PFSK-1 (cell line): Measurements from ENCODE around the gene MAST4.

Source experiments
- FOXP2 ChIP-seq: optimal IDR thresholded peaks from 2 replicates; pipeline ENCODE3; 2011; ENCODE audit warnings: borderline replicate concordance, control low read depth, inconsistent platforms; ENCODE audit not compliant: insufficient read depth; ENCODE audit errors: extremely low read length, extremely low read depth
- POLR2AphosphoS5 ChIP-seq: IDR thresholded peaks from 2 replicates; pipeline ENCODE4 v1.6.1; 2012; ENCODE audit warnings: low read depth, mild to moderate bottlenecking, control low read depth, low read length, moderate library complexity
- REST ChIP-seq, 2 experiments: IDR thresholded peaks; 2 replicates each; pipeline versions ENCODE4 v1.6.1 to v1.8.0; 2011 to 2012; ENCODE audit warnings: low read depth in 2 of 2, low read length in 2 of 2, control low read depth in 1 of 2, inconsistent platforms in 1 of 2, mild to moderate bottlenecking in 1 of 2, moderate library complexity in 1 of 2; ENCODE audit not compliant: insufficient read depth in 1 of 2
- SIN3A ChIP-seq: IDR thresholded peaks from 2 replicates; pipeline ENCODE4 v1.6.1; 2012; ENCODE audit warnings: mild to moderate bottlenecking, low read length, moderate library complexity, borderline replicate concordance; ENCODE audit not compliant: insufficient read depth
- TAF1 ChIP-seq: IDR thresholded peaks from 2 replicates; pipeline ENCODE4 v1.6.1; 2012; ENCODE audit warnings: low read length, control low read depth, borderline replicate concordance; ENCODE audit not compliant: insufficient read depth

- TF ChIP-seq POLR2AphosphoS5, result no peak
- TF ChIP-seq REST (IDR thresholded peaks at IDR 0.05; ENCODE audit: insufficient read depth in 1 of 2, low read depth in 2 of 2, low read length in 2 of 2), result no peak
- no peak for TF ChIP-seq TAF1
- no peak for TF ChIP-seq SIN3A
- TF ChIP-seq FOXP2, result no peak
Measured at GRCh38 chr5:66680221-66680620, 84.0 kb downstream of the MAST4 start.
